HG02798 (cell line): Measurements from ENCODE around the gene CCL7.

Experiments used
- ATAC-seq: cut with Tn5 transposase; IDR thresholded peaks from one replicate; pipeline ENCODE4 v1.9.1; 2021; ENCODE audit warnings: mild to moderate bottlenecking; ENCODE audit not compliant: unreplicated experiment, poor library complexity

The CCL7 gene

GRCh38 chr17:34245351-34245905, 24.6 kb upstream of the CCL7 start:
- no peak for ATAC-seq

GRCh38 chr17:34246446-34246845, 23.6 kb upstream of the CCL7 start:
- ATAC-seq: no peak

- no peak for ATAC-seq
These were observed 23.1 kb upstream of the CCL7 start for GRCh38 chr17:34246881-34247280.

- ATAC-seq: no peak
These were observed 21.5 kb upstream of the CCL7 start for GRCh38 chr17:34248511-34249024.

GRCh38 chr17:34249061-34249460, 21.0 kb upstream of the CCL7 start:
- ATAC-seq: no peak

GRCh38 chr17:34249478-34249877, 20.5 kb upstream of the CCL7 start:
- no peak for ATAC-seq

- ATAC-seq: no peak
These were observed 18.8 kb upstream of the CCL7 start for GRCh38 chr17:34251186-34251585.

- no peak for ATAC-seq
These were observed 18.0 kb upstream of the CCL7 start for GRCh38 chr17:34252095-34252443.

- no peak for ATAC-seq
These were observed 17.4 kb upstream of the CCL7 start for GRCh38 chr17:34252444-34253138.

GRCh38 chr17:34253139-34253525, 16.9 kb upstream of the CCL7 start:
- ATAC-seq: no peak

GRCh38 chr17:34254146-34254545, 15.9 kb upstream of the CCL7 start:
- ATAC-seq: no peak

- no peak for ATAC-seq
These were observed 15.2 kb upstream of the CCL7 start, which contains the start of gene CCL2 for GRCh38 chr17:34254651-34255380. TSS of gene CCL2 (plus strand) at chr17:34255285. CDS start at chr17:34255350, 65 bp downstream.

GRCh38 chr17:34255381-34255732, 14.7 kb upstream of the CCL7 start:
- no peak for ATAC-seq

- no peak for ATAC-seq
These were observed 14.2 kb upstream of the CCL7 start for GRCh38 chr17:34255841-34256240.

- ATAC-seq: no peak
These were observed 12.6 kb upstream of the CCL7 start for GRCh38 chr17:34257299-34257985.

- ATAC-seq: no peak
These were observed 12.1 kb upstream of the CCL7 start for GRCh38 chr17:34257986-34258326.

- no peak for ATAC-seq
These were observed 10.9 kb upstream of the CCL7 start for GRCh38 chr17:34259146-34259545.

- ATAC-seq: no peak
These were observed 9.2 kb upstream of the CCL7 start for GRCh38 chr17:34260861-34261260.

GRCh38 chr17:34261568-34262337, 8.3 kb upstream of the CCL7 start:
- no peak for ATAC-seq

GRCh38 chr17:34265711-34266110, 4.3 kb upstream of the CCL7 start:
- no peak for ATAC-seq
